GM23248 (cell line): Measurements from ENCODE around the gene CCNY.

ENCODE experiments used
- EZH2 ChIP-seq: fragments of 200-600 bp; sonication (generic); IDR thresholded peaks from 2 replicates; pipeline ENCODE4 v1.6.1; 2018; ENCODE audit warnings: antibody characterized with exemption, mild to moderate bottlenecking; ENCODE audit not compliant: insufficient read depth, poor library complexity, severe bottlenecking
- EZH2phosphoT487 ChIP-seq: fragments of 200-600 bp; sonication (generic); IDR thresholded peaks from 2 replicates; pipeline ENCODE4 v1.6.1; 2018; ENCODE audit warnings: antibody characterized with exemption, moderate library complexity, mild to moderate bottlenecking, low read depth; ENCODE audit not compliant: insufficient read depth

- TF ChIP-seq EZH2phosphoT487: no peak
- no peak for TF ChIP-seq EZH2
Measured at GRCh38 chr10:35346248-35346647, 9.9 kb downstream of the CCNY start.
